Activated CD8-positive, alpha-beta memory T cell treated with anti-CD3 and anti-CD28 coated beads for 48 hours (primary cell): ENCODE results near the gene DEFB114.

Experiments
- DNase-seq, 3 experiments: peaks; one replicate each; pipeline ENCODE4 v3.0.0-alpha.2; 2020; ENCODE audit warnings: low read depth in 2 of 3, low spot score in 2 of 3

Gene DEFB114

DNA sequence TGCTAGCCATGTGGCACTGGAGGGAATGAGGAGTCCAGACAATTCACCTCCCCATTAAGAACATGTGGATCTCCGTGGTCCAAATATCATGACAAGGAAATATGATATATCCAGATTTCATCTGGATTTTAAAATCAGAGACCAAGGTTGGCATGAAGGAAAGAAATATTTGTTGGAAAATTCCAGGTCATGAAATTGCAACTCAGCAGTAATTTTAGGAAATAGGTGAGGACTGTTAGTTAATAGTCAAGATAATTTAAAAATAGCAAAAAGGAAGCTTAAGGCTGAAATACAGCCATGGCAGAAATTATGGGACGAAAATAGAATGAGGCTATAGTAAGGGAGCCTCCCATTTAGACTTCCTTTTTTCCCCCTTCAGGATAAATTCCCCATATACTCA, 26.9 kb downstream of the DEFB114 start:
- no peak for DNase-seq

DNA sequence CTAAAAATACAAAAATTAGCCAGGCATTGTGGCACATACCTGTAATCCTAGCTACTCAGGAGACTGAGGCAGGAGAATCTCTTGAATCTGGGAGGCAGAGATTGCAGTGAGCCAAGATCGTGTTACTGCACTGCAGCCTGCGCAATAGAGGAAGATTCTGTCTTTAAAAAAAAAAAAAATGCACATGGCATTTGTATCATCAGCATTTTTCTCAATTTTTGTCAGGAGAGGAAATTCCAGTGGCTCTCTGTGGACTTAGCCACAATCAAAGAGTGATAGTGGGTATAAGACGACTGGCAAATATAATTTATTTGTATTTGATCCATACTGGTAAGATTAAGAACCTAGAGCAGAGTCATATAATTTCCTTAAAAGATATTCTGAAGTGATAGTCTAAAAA, 28.6 kb downstream of the DEFB114 start:
- DNase-seq: no peak

DNA sequence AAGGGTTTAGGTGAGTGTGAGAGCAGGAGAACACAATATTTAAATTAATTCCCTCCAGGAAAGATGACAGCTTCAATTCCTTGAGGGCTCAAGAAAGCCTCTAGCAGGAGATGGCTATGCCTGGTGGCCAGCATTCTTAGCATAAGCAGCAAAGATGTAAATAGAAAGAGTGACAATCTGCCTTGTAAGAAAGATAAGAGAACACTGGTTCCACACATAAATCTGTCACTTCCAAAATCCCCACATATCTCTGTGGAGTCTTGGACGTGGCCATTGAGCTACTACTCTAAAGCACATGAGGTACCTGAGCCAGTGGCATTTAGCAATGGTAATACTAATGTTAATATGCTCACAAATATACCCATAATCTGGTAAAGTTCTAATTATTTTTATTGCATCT, 29.2 kb downstream of the DEFB114 start:
- no peak for DNase-seq

GRCh38 chr6:49933526-49933925, 30.4 kb downstream of the DEFB114 start:
- DNase-seq: no peak

DNA sequence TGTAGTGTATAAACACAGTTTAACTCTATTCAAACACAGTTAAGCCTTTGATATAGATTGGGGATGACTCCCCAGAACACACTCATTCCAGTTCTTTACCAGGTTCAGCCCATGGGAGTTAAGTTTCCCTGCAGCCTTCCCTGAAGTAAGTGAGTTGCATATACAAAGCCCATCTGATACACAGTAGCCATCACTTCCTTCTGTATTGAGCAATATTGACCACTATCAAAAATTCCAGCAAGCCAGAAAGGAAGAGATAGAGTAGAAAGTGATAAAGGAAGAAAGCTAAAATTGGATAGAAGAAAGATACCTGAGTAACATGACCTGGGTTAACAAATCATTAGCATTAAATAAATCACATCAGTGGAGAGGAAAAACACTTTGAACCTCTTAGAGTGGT, 34.6 kb downstream of the DEFB114 start:
- DNase-seq: no peak

DNA sequence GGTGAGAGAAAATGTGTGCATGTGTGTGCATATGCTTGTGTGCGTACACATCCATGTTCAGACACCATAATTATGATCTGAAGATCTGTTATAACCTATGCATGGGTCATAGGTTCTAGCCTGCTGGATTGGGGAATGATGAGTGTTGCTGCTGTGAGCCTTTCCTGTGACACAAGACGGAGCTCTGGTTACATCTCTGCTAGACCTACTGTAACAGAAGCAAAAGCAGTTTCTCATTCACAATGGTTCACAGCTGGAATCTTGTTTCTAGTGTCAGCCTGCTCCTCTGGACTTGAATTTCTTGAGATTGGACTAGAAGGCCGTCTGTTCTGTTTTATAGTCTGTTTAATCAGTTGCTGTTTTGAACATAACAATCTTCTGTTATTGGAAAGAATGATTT, 40.1 kb downstream of the DEFB114 start:
- no peak for DNase-seq

DNA sequence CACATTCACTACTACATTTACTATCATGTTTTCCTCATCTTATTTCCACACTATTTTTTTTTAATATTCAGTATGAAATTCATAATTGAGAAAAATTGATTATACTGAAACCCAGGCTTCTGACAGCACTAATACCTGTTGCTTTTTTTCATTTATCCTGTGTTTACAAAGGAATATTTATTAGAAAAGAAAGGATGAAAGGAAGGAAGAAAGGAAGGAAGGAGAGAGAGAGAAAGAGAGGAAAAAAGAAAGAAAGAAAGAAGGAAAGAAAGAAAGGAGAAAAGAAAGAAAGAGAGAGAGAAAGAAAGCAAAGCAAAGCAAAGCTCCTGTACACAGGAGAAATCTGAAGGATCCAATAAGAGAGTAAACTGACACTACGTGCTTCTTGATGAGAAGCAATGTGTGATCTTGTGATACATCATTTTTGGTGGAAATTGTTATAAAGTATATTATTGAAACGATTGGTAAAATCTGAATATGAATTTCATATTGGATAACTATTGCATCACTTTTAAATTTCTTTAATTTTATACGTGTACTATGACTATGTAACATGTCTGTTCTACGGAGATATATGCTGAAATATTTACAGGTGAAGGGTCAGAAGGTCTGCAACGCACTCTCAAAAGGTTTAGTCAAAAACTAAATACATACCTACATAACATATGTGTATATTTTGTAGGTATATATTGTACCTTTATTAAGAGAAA, 43.9 kb downstream of the DEFB114 start:
- no peak for DNase-seq

DNA sequence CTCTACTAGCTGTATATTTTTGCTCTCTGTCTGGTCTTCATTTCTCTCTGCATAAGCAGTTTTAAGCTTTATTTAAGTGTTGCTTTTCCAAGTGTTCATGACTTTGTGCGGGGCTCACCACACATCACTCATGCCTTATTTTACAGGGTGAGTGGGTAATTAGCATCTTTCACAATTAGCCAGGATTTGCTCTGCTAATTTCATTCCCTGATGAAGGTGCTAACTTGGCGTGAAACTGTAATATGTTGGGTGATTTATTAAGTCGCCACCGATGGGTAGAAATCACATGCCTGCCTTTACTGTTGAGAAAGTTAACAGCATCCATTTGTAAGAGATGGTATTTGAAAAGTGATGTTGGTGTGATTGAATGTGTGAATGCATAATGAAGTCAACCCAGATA, 44.7 kb downstream of the DEFB114 start:
- no peak for DNase-seq

DNA sequence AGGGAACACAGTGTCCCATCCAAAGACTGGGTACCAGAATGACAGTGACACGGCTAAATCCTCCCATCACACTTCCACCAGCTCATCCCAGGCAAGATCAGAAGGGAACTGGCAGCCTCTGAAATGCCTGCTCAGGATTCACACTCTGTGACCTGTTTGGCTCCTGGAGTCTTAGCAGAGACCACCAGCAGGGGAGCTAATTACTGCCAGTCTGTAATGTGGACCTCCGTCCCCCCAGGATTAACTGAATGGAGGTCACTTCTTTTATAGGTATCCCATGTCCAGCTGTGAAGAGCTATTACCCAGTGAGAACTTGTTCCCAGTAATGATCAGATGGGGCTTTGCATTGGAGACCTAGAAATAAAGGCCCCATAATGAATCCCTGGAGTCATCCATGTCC, 45.2 kb downstream of the DEFB114 start:
- no peak for DNase-seq

DNA sequence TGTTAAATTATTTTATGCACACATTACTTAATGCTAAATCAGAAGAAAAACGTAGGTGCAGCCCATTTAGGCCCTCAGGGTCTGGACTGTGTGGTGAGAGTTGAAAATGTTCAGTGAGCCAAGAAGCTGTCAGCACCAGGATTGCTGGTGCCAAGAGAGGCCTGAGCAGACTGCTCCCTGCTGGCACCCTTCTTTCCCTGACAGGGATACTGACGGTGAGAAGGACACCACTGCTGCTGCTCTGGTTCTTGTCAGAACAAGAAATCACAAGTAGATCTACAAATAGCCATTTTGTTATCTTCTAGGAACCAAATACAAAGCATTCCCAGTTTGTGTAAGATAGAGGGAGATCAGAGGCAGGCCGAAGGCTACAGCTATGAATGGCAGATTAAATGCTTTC, 48.9 kb downstream of the DEFB114 start:
- no peak for DNase-seq

GRCh38 chr6:49913636-49914375, 50.2 kb downstream of the DEFB114 start:
- DNase-seq: no peak

GRCh38 chr6:49912196-49912595, 51.8 kb downstream of the DEFB114 start:
- DNase-seq: no peak

- DNase-seq: no peak
Measured at GRCh38 chr6:49911252-49911651, 52.7 kb downstream of the DEFB114 start.
